RWPE1 (cell line): ENCODE results near the gene DNMT3B.
A peak's percentile ranks its signal among the peaks of the same experiment; 100 is the strongest.

Experiments used
- CTCF ChIA-PET: fragments of 350-600 bp; sonication (Branson Sonifier 250); formaldehyde crosslinking; extraction: SDS; loops from one replicate; lab custom pipeline; 2021; lab: Yijun Ruan, JAX
- POLR2A ChIA-PET: fragments of 400-600 bp; formaldehyde crosslinking; extraction: SDS; loops from one replicate; lab custom pipeline; 2020; ENCODE audit warnings: antibody characterized with exemption; ENCODE audit not compliant: low non-redundant PET; lab: Yijun Ruan, JAX
- DNase-seq: peaks from one replicate; pipeline ENCODE4 v3.0.0; 2012; ENCODE audit warnings: low spot score
- H3K27ac ChIP-seq: fragments of 450-650 bp; 2 replicates; pipeline ENCODE4 v1.5.1; 2017
- CTCF ChIP-seq: fragments of 450-650 bp; conservative IDR thresholded peaks from 2 replicates; pipeline ENCODE4 v1.5.1; 2017; ENCODE audit warnings: low read depth, mild to moderate bottlenecking

Gene DNMT3B

GRCh38 chr20:32751293-32751692 is 10.9 kb upstream of the DNMT3B start:
- TF ChIP-seq CTCF, result no peak
- CTCF ChIA-PET, result no interaction called here
- no peak overlapping the region for H3K27ac ChIP-seq

GRCh38 chr20:32751702-32752457 is 10.3 kb upstream of the DNMT3B start:
- ChIA-PET CTCF (no interaction called here), POLR2A (no interaction called here)

More at GRCh38 chr20:32751293-32751692, 10.9 kb upstream of the DNMT3B start:
- no peak for DNase-seq
- POLR2A ChIA-PET, result no interaction called here

GRCh38 chr20:32752458-32753250 is 9.5 kb upstream of the DNMT3B start:
- TF ChIP-seq CTCF, result no peak
- DNase-seq, result peak; percentile 80
- ChIA-PET POLR2A (interaction anchor here (0.6 kb wide), 1 partner anchor 128 kb away, joined by 4 read pairs; no protein-coding TSS in a partner anchor), CTCF (interaction anchor here (0.6 kb wide), 1 partner anchor 285 kb away, joined by 6 read pairs; no protein-coding TSS in a partner anchor)
- H3K27ac ChIP-seq, result no peak overlapping the region

More at GRCh38 chr20:32751702-32752457, 10.3 kb upstream of the DNMT3B start:
- no peak for TF ChIP-seq CTCF
- no peak for DNase-seq
- H3K27ac ChIP-seq, result no peak overlapping the region

- TF ChIP-seq CTCF, result no peak
- CTCF ChIA-PET, result interaction anchor here (0.6 kb wide), 1 partner anchor 22 kb away, joined by 3 read pairs; no protein-coding TSS in a partner anchor
- H3K27ac ChIP-seq, result no peak overlapping the region
- POLR2A ChIA-PET, result no interaction called here
- no peak for DNase-seq
Observed at GRCh38 chr20:32753731-32754130, 8.5 kb upstream of the DNMT3B start.

GRCh38 chr20:32756156-32756555 is 6.0 kb upstream of the DNMT3B start:
- ChIA-PET POLR2A (no interaction called here), CTCF (interaction anchor here (2.9 kb wide), 1 partner anchor 22 kb away, joined by 12 read pairs; no protein-coding TSS in a partner anchor)
- no peak overlapping the region for H3K27ac ChIP-seq
- no peak for TF ChIP-seq CTCF
- DNase-seq, result no peak

GRCh38 chr20:32761417-32761830 is 761 bp upstream of the DNMT3B start:
- no peak for TF ChIP-seq CTCF
- ChIA-PET POLR2A (no interaction called here), CTCF (interaction anchor here (1.1 kb wide), 1 partner anchor 29 kb away, joined by 4 read pairs; no protein-coding TSS in a partner anchor)
- peak overlapping the region; percentile 38 for H3K27ac ChIP-seq
- no peak for DNase-seq
